Measurements from ENCODE around the gene CDHR5. TPM values are rescaled to one million over a fixed set of nuclear protein-coding genes. Genes with fewer than 3 reads are reported as not detected.

Gene CDHR5
- total RNA-seq (ENCODE audit: low replicate concordance): not detected in 2 replicates

GRCh38 chr11:624705-625635 is at the start of gene CDHR5:
Gene CDHR5 (minus strand): TSS chr11:624955. CDS start chr11:624902, 53 bp downstream.

GRCh38 chr11:636511-637332 is 12.0 kb upstream of the CDHR5 start, which contains the start of gene DRD4:
Gene DRD4 (plus strand): TSS chr11:637269. CDS start chr11:637305, 36 bp downstream.

GRCh38 chr11:626475-627307 is 1.9 kb upstream of the CDHR5 start, which contains the start of gene SCT:
Gene SCT (minus strand): TSS chr11:627181. CDS start chr11:627143, 38 bp downstream.

GRCh38 chr11:615504-616319 is 9.0 kb downstream of the CDHR5 start, which contains the start of gene IRF7:
Gene IRF7 (minus strand): TSS chr11:615950. CDS start chr11:615364, 586 bp downstream.

GRCh38 chr11:575996-576768 is 48.6 kb downstream of the CDHR5 start, which contains the start of gene PHRF1:
Gene PHRF1 (plus strand): TSS chr11:576470. CDS start chr11:581513, 5,043 bp downstream.

Other genes starting within 250 kb of the CDHR5 start
- gene PKP3, start 230.7 kb downstream of the CDHR5 start, total RNA-seq (ENCODE audit: low replicate concordance): 0.12 and 0.60 TPM in 2 replicates
- 5.7 and 17.8 TPM in 2 replicates for gene SIGIRR, start 210.0 kb downstream of the CDHR5 start, total RNA-seq (ENCODE audit: low replicate concordance)
- not detected in 2 replicates for gene ANO9, start 182.9 kb downstream of the CDHR5 start, total RNA-seq (ENCODE audit: low replicate concordance)
- 26.9 and 49.1 TPM in 2 replicates for gene PTDSS2, start 174.7 kb downstream of the CDHR5 start, total RNA-seq (ENCODE audit: low replicate concordance)
- 372 and 844 TPM in 2 replicates for gene RNH1, start 117.7 kb downstream of the CDHR5 start, total RNA-seq (ENCODE audit: low replicate concordance)
- 84.7 and 112 TPM in 2 replicates for gene HRAS, start 89.4 kb downstream of the CDHR5 start, total RNA-seq (ENCODE audit: low replicate concordance)
- gene LRRC56, start 87.4 kb downstream of the CDHR5 start, total RNA-seq (ENCODE audit: low replicate concordance): 0.23 TPM in 2 replicates
- 0.45 TPM in 1 of 2 replicates, not detected in the other for gene LMNTD2, start 64.2 kb downstream of the CDHR5 start, total RNA-seq (ENCODE audit: low replicate concordance)
- gene RASSF7, start 64.0 kb downstream of the CDHR5 start, total RNA-seq (ENCODE audit: low replicate concordance): 1.4 and 8.6 TPM in 2 replicates
- gene PHRF1, start 48.5 kb downstream of the CDHR5 start, total RNA-seq (ENCODE audit: low replicate concordance): 16.6 and 19.2 TPM in 2 replicates
- gene IRF7, start 9.0 kb downstream of the CDHR5 start, total RNA-seq (ENCODE audit: low replicate concordance): 3.7 and 7.7 TPM in 2 replicates
- gene SCT, start 2.2 kb upstream of the CDHR5 start, total RNA-seq (ENCODE audit: low replicate concordance): not detected in 2 replicates
- gene DRD4, start 12.3 kb upstream of the CDHR5 start, total RNA-seq (ENCODE audit: low replicate concordance): not detected in 2 replicates
- gene DEAF1, start 70.3 kb upstream of the CDHR5 start, total RNA-seq (ENCODE audit: low replicate concordance): 29.6 and 31.8 TPM in 2 replicates
- 2.9 and 5.7 TPM in 2 replicates for gene TMEM80, start 70.9 kb upstream of the CDHR5 start, total RNA-seq (ENCODE audit: low replicate concordance)
- 44.3 and 83.2 TPM in 2 replicates for gene EPS8L2, start 81.3 kb upstream of the CDHR5 start, total RNA-seq (ENCODE audit: low replicate concordance)
- gene TALDO1, start 122.5 kb upstream of the CDHR5 start, total RNA-seq (ENCODE audit: low replicate concordance): 69.4 and 177 TPM in 2 replicates
- 17.4 and 20.2 TPM in 2 replicates for gene GATD1, start 152.5 kb upstream of the CDHR5 start, total RNA-seq (ENCODE audit: low replicate concordance)
- gene CEND1, start 165.1 kb upstream of the CDHR5 start, total RNA-seq (ENCODE audit: low replicate concordance): 0.23 TPM in 1 of 2 replicates, not detected in the other
- 5.1 and 21.5 TPM in 2 replicates for gene SLC25A22, start 173.3 kb upstream of the CDHR5 start, total RNA-seq (ENCODE audit: low replicate concordance)
- 3.4 and 4.0 TPM in 2 replicates for gene PIDD1, start 180.3 kb upstream of the CDHR5 start, total RNA-seq (ENCODE audit: low replicate concordance)
- gene RPLP2, start 185.0 kb upstream of the CDHR5 start, total RNA-seq (ENCODE audit: low replicate concordance): 397 and 872 TPM in 2 replicates
- 17.1 and 21.4 TPM in 2 replicates for gene PNPLA2, start 194.0 kb upstream of the CDHR5 start, total RNA-seq (ENCODE audit: low replicate concordance)
- 0.45 and 0.70 TPM in 2 replicates for gene CRACR2B, start 203.0 kb upstream of the CDHR5 start, total RNA-seq (ENCODE audit: low replicate concordance)
- gene CD151, start 208.0 kb upstream of the CDHR5 start, total RNA-seq (ENCODE audit: low replicate concordance): 669 and 785 TPM in 2 replicates
- 262 and 474 TPM in 2 replicates for gene POLR2L, start 217.6 kb upstream of the CDHR5 start, total RNA-seq (ENCODE audit: low replicate concordance)
- 102 and 297 TPM in 2 replicates for gene TSPAN4, start 217.9 kb upstream of the CDHR5 start, total RNA-seq (ENCODE audit: low replicate concordance)

Measured in smooth muscle cell of the coronary artery (primary cell).